Measurements from ENCODE around the gene GRID1.

DNA sequence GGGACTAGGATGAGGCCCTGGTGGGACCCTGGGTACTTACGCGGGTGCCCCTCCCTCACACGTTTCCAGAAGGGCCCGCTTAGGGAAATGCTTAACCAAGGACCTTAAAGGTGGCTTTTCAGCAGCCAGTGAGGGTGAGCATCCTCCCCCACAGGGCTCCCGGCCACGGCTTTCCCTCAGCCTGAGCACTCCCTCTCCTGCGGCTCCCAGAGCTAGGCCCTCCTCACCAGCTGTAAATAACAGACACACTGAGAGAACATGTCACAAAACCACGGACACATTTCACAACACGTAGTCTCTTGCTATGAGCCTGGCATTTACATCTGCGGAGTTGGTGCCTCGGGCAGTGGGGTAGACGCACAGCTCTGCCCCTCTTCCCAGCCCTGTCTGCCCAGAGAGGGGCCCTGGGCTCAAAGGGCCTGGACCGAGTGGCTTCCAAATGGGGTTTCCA, 25.2 kb downstream of the GRID1 start:
- TF ChIP-seq, protein P1, sequence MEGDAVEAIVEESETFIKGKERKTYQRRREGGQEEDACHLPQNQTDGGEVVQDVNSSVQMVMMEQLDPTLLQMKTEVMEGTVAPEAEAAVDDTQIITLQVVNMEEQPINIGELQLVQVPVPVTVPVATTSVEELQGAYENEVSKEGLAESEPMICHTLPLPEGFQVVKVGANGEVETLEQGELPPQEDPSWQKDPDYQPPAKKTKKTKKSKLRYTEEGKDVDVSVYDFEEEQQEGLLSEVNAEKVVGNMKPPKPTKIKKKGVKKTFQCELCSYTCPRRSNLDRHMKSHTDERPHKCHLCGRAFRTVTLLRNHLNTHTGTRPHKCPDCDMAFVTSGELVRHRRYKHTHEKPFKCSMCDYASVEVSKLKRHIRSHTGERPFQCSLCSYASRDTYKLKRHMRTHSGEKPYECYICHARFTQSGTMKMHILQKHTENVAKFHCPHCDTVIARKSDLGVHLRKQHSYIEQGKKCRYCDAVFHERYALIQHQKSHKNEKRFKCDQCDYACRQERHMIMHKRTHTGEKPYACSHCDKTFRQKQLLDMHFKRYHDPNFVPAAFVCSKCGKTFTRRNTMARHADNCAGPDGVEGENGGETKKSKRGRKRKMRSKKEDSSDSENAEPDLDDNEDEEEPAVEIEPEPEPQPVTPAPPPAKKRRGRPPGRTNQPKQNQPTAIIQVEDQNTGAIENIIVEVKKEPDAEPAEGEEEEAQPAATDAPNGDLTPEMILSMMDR (IDR thresholded peaks at IDR 0.05; ENCODE audit: low read length): no peak
- TF ChIP-seq EZH2 (IDR thresholded peaks at IDR 0.05; ENCODE audit: borderline replicate concordance, low read length): no peak
